ENCODE data around the gene HSPA1L.

The HSPA1L gene

GRCh38 chr6:31781244-31782125 is 33.6 kb downstream of the HSPA1L start:
- DNase-seq, result no peak

DNA sequence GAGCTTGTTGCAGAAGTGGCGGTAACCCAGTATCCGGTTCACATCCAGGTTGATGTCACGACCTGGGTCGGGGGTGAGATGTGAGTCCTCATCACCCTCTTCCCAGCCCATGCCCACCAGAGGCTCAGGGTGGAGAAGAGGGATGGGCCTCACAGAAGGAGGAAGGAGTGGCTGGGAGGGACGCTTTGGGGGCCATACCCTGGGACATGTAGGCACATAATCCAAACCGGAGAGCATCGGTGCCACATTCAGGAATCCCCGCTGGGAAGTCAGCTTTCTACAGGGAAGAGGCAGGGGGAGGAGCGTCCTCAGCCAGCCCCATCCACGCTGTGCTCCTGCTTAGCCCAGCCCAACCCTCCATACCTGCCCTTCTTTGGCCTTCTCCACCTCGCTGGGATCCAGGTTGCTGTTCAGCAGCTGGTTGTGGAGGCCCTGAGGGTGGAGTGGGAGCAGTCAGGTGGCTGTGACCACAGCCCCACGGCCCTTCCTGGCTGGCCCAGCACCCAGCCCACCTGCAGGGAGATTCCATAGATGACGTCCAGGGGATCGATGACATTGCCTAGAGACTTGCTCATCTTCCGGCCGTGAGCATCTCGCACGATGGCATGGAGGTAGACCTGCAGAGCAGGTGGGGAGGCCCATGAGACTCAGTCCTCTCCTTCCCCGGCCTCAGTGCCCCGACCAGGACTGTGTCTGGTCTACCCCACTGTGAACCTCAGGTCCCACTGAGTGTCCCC is 34.4 kb downstream of the HSPA1L start:
- DNase-seq, result no peak

DNA sequence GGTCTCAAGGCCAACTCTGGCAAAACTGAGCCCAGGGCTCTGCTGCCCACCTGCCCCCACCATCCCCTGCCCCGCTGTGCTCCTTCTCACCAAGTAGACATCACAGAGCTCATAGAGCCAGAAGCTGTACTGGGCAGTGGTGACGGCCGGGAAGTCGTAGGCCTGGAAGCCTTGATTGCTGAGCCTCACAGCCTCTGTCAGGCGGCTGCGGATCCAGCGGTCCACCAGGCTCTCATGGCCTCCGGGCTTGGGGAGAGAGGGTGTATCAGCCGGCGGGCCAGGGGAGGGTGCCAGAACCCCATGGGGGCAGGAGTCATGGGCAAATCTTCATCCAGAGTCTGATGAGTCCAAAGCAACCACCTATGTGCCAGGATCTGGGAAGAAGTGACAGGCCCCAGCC is 35.2 kb downstream of the HSPA1L start:
- no peak for DNase-seq

GRCh38 chr6:31778999-31779885 is 35.8 kb downstream of the HSPA1L start:
- DNase-seq, result no peak

GRCh38 chr6:31778193-31778592 is 36.9 kb downstream of the HSPA1L start:
- DNase-seq, result no peak

- no peak for DNase-seq
Measured at GRCh38 chr6:31777667-31778050, 37.4 kb downstream of the HSPA1L start.

GRCh38 chr6:31776989-31777666 is 38.0 kb downstream of the HSPA1L start, which contains the start of gene VWA7:
VWA7 (minus strand) TSS chr6:31777328; CDS start chr6:31776779, 549 bp downstream.
- DNase-seq, result no peak

GRCh38 chr6:31776485-31776988 is 38.5 kb downstream of the HSPA1L start:
- DNase-seq, result no peak

- no peak for DNase-seq
Measured at GRCh38 chr6:31775633-31776484, 39.2 kb downstream of the HSPA1L start.

GRCh38 chr6:31775184-31775583 is 39.9 kb downstream of the HSPA1L start:
- DNase-seq, result no peak

DNA sequence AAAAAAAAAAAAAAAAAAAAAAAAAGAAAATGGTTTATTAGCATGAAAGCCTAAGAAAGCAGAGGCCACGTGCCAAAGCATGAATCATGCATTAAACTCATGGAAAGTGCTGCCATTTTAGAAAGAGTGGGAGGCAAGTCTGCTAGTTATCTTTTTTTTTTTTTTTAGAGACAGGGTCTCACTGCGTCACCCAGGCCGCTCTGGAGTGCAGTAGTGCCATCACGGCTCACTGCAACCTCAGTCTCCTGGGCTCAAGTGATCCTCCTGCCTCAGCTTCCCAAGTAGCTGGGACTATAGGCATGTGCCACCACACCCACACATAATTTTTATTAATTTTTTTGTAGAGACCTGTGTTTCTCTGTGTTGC is 43.1 kb downstream of the HSPA1L start:
- DNase-seq, result no peak

DNA sequence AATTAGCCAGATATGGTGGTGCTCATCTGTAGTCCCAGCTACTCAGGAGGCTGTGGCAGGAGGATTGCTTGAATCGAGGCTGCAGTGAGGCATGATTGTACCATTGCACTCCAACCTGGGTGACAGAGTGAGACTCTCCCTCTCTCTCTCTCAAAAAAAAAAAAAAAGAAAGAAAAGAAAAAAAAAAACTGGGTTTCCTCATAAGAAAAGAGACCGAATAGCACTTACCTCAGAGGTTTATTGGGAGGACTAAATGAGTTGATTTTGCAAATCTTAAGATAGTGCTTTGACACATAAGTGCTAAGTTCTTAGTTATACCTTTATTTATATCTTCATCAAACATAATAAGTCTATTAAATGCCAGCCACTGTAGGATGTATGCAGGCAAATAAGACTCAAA is 44.2 kb downstream of the HSPA1L start:
- no peak for DNase-seq

DNA sequence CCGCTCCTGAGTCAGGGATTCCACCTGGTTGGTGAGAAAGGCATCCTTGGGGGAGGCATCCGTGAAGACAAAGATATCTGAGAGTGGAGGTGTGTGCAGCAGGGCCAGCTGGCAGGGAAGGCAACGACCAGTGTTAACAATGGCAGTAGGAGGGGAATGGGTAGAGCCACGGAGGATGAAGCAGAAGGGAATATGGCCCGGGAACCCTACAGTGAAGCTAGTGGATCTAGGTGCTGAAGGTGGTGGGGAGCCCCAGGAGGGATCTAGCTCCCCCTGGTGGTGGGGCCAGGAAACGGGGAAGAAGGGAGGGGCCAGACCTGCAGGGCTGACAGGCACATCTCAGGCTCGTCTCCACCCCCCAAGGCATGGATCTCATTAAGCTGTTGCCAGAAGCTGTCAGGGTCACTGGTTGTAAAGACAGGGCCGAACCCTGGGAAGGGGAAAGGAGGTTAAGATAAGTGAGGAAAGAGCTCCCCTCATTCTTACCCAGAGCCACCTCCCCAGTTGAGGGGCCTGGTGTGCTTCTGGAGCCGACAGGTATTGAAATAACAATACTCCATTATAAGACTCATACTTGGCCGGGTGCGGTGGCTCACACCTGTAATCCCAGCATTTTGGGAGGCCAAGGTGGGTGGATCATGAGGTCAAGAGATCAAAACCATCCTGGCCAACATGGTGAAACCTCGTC is 45.3 kb downstream of the HSPA1L start:
- no peak for DNase-seq

GRCh38 chr6:31768363-31769257 is 46.5 kb downstream of the HSPA1L start:
- no peak for DNase-seq

- no peak for DNase-seq
Measured at GRCh38 chr6:31767096-31767645, 47.9 kb downstream of the HSPA1L start.

GRCh38 chr6:31765910-31766794 is 48.9 kb downstream of the HSPA1L start:
- no peak for DNase-seq

GRCh38 chr6:31765559-31765909 is 49.5 kb downstream of the HSPA1L start:
- no peak for DNase-seq

GRCh38 chr6:31764198-31764597 is 50.9 kb downstream of the HSPA1L start:
- DNase-seq, result no peak

Measured in cerebellar nuclear complex (tissue), 1 donor.